PFSK-1 (cell line): ENCODE measurements around the gene CLIC5.

Experiments used
- FOXP2 ChIP-seq: optimal IDR thresholded peaks from 2 replicates; pipeline ENCODE3; 2011; ENCODE audit warnings: borderline replicate concordance, control low read depth, inconsistent platforms; ENCODE audit not compliant: insufficient read depth; ENCODE audit errors: extremely low read length, extremely low read depth
- POLR2AphosphoS5 ChIP-seq: IDR thresholded peaks from 2 replicates; pipeline ENCODE4 v1.6.1; 2012; ENCODE audit warnings: low read depth, mild to moderate bottlenecking, control low read depth, low read length, moderate library complexity
- SIN3A ChIP-seq: IDR thresholded peaks from 2 replicates; pipeline ENCODE4 v1.6.1; 2012; ENCODE audit warnings: mild to moderate bottlenecking, low read length, moderate library complexity, borderline replicate concordance; ENCODE audit not compliant: insufficient read depth
- TAF1 ChIP-seq: IDR thresholded peaks from 2 replicates; pipeline ENCODE4 v1.6.1; 2012; ENCODE audit warnings: low read length, control low read depth, borderline replicate concordance; ENCODE audit not compliant: insufficient read depth
- TF ChIP-seq, protein P1 (sequence below), 2 experiments: IDR thresholded peaks; 2 replicates each; pipeline versions ENCODE4 v1.6.1 to v1.8.0; 2011 to 2012; ENCODE audit warnings: low read depth in 2 of 2, low read length in 2 of 2, control low read depth in 1 of 2, inconsistent platforms in 1 of 2, mild to moderate bottlenecking in 1 of 2, moderate library complexity in 1 of 2; ENCODE audit not compliant: insufficient read depth in 1 of 2

The CLIC5 gene

DNA sequence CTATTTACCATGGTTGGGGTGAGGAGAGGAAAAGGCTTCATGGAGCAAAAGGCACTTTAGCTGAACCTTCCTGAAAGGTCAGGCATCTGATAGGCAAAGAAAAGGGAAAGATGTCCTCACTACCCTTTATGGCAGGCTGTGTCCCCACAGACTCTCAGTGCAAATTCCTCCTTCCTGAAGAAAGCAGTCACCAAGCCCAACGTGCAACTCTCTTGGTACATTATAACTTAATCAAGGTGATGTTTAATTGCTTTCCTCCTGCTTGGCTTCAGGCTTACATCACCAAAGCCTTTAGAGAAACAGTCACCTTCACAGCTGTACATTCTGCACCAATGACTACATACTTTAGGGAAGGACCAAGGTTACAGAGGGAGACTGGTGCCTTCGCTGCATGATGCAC is 2.1 kb upstream of the CLIC5 start:
- TF ChIP-seq, protein P1, sequence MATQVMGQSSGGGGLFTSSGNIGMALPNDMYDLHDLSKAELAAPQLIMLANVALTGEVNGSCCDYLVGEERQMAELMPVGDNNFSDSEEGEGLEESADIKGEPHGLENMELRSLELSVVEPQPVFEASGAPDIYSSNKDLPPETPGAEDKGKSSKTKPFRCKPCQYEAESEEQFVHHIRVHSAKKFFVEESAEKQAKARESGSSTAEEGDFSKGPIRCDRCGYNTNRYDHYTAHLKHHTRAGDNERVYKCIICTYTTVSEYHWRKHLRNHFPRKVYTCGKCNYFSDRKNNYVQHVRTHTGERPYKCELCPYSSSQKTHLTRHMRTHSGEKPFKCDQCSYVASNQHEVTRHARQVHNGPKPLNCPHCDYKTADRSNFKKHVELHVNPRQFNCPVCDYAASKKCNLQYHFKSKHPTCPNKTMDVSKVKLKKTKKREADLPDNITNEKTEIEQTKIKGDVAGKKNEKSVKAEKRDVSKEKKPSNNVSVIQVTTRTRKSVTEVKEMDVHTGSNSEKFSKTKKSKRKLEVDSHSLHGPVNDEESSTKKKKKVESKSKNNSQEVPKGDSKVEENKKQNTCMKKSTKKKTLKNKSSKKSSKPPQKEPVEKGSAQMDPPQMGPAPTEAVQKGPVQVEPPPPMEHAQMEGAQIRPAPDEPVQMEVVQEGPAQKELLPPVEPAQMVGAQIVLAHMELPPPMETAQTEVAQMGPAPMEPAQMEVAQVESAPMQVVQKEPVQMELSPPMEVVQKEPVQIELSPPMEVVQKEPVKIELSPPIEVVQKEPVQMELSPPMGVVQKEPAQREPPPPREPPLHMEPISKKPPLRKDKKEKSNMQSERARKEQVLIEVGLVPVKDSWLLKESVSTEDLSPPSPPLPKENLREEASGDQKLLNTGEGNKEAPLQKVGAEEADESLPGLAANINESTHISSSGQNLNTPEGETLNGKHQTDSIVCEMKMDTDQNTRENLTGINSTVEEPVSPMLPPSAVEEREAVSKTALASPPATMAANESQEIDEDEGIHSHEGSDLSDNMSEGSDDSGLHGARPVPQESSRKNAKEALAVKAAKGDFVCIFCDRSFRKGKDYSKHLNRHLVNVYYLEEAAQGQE (IDR thresholded peaks at IDR 0.05; ENCODE audit: insufficient read depth in 1 of 2, low read depth in 2 of 2, low read length in 2 of 2) = no peak

DNA sequence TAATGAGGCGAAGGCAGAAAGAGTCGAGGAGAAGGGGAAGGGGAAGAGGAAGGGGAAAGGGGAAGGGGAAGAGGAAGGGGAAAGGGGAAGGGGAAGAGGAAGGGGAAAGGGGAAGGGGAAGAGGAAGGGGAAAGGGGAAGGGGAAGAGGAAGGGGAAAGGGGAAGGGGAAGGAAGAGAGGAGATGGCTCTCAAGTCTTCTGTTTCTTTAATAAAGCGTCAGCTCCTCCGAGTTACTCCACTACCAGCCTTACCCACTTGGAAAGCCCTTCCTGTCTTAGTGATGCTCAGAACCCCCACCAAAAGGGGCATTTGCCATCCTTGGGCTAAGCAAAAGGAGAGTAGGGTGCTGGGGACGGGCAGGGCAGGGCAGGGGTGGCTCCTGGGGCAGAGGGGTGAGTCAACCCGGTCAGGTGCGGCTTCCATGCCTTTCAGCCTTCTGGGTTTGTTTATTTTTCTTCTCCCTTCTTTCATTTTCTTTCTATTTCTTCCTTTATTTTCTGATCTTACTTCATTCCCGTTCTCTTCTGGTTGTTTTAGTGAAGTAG is 476 bp upstream of the CLIC5 start:
- TF ChIP-seq, protein P1 (IDR thresholded peaks at IDR 0.05; ENCODE audit: insufficient read depth in 1 of 2, low read depth in 2 of 2, low read length in 2 of 2) = no peak
- TF ChIP-seq POLR2AphosphoS5 = no peak
- no peak for TF ChIP-seq SIN3A
- TF ChIP-seq FOXP2 = no peak
- no peak for TF ChIP-seq TAF1

DNA sequence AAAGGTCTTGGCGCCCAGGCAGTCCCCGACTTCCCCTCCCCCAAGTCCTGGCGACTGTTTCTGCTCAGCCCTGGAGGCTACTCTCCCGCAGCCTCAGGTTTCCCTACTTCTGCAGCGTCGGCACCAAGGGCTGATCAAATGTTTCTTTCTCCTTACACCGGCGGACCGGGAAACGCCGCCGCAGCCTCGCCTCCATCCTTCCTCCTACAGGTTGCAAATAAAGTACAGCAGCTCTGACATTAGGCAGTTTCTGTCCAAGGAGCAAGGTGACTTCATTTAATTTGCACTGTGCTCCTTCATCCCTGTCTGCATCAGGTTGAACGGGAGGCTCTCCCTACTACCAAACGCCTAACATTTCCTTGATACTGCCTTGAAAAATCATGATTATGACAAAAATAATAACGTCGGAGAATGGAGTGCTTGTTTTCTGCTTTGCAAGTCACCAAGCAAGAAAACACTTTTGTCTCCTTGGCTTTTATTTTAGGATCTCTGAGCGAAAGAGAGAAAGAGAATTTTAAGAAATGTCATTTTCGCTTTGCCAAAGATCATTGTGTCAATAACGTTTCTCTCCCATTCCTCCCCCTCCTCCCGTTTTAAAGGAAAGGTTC is 1.0 kb downstream of the CLIC5 start:
- TF ChIP-seq SIN3A (no peak), FOXP2 (no peak), TAF1 (no peak)

DNA sequence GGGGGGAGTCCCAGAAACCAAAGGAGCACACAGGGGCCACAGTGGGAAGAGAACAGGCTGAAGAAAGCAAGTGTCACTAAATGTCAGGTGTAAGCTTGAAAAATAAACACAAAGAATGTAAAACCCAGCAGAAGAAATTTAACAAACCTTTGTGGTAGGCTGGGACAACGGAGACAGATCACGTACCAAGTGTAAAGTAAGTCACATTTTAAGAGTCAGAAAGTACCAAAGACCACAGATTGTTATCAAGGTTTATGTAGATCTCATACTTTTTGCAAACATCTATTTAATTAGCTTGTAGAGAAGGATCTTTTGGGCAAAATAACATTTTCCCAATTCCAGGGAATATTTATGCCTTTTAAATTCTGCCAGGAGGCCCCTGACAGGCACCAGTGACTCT is 1.6 kb downstream of the CLIC5 start:
- TF ChIP-seq POLR2AphosphoS5 (no peak), TAF1 (no peak), FOXP2 (no peak), SIN3A (no peak)
- TF ChIP-seq, protein P1 (IDR thresholded peaks at IDR 0.05; ENCODE audit: insufficient read depth in 1 of 2, low read depth in 2 of 2, low read length in 2 of 2) = no peak

DNA sequence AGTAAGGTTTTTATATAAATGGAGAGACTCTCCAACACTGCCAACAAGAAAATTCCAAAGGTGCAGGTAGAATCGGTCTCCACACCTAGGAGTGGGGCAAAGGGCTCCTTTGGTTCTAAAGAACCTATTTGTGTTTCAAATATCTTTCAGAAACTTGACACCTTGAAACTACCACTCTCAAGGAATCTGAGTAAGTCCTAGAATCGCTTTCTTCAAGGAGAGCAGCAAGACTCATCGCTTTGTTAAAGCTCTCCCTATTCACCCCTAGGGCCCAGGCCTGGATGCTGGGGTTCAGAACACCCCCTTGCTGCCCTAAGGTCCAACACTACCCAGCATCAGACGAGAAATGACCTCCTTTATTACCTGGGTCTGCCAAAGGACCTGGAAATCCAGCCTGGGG is 2.0 kb downstream of the CLIC5 start:
- TF ChIP-seq, protein P1 (IDR thresholded peaks at IDR 0.05; ENCODE audit: insufficient read depth in 1 of 2, low read depth in 2 of 2, low read length in 2 of 2) = no peak
- TF ChIP-seq TAF1 (no peak), SIN3A (no peak), POLR2AphosphoS5 (no peak), FOXP2 (no peak)
